CD4-positive, alpha-beta T cell treated with Interleukin-15 for 1 hour (primary cell): ENCODE measurements around the gene PRTG.
"Not testable (repeated sequence)": the region's sequence is repeated elsewhere in the genome, so short reads cannot be mapped to it uniquely, and the experiment has no call there.

Experiments
- DNase-seq: peaks from one replicate; pipeline ENCODE4 v3.0.0-alpha.2; 2020

The PRTG gene

GRCh38 chr15:55698653-55699052 is 44.3 kb downstream of the PRTG start:
- DNase-seq, result no peak

GRCh38 chr15:55696221-55696620 is 46.7 kb downstream of the PRTG start:
- DNase-seq, result no peak

GRCh38 chr15:55695432-55695831 is 47.5 kb downstream of the PRTG start:
- DNase-seq, result no peak

- DNase-seq, result no peak
These were observed 48.3 kb downstream of the PRTG start for GRCh38 chr15:55694652-55695150.

- DNase-seq, result not testable (repeated sequence)
These were observed 49.8 kb downstream of the PRTG start for GRCh38 chr15:55693116-55693515.

GRCh38 chr15:55687792-55688191 is 55.2 kb downstream of the PRTG start:
- no peak for DNase-seq

GRCh38 chr15:55685286-55685685 is 57.7 kb downstream of the PRTG start:
- DNase-seq, result no peak

- DNase-seq, result no peak
These were observed 59.6 kb downstream of the PRTG start for GRCh38 chr15:55683376-55683775.

GRCh38 chr15:55681631-55682030 is 61.3 kb downstream of the PRTG start:
- no peak for DNase-seq

- DNase-seq, result no peak
These were observed 66.4 kb downstream of the PRTG start for GRCh38 chr15:55676507-55676906.

- DNase-seq, result no peak
These were observed 69.7 kb downstream of the PRTG start for GRCh38 chr15:55673287-55673686.

- no peak for DNase-seq
These were observed 73.7 kb downstream of the PRTG start for GRCh38 chr15:55669270-55669669.

- DNase-seq, result no peak
These were observed 77.2 kb downstream of the PRTG start for GRCh38 chr15:55665605-55666227.

- no peak for DNase-seq
These were observed 81.5 kb downstream of the PRTG start for GRCh38 chr15:55661428-55661827.

- DNase-seq, result no peak
These were observed 82.8 kb downstream of the PRTG start for GRCh38 chr15:55660153-55660552.

GRCh38 chr15:55659481-55659880 is 83.5 kb downstream of the PRTG start:
- DNase-seq, result no peak

- DNase-seq, result no peak
These were observed 84.1 kb downstream of the PRTG start for GRCh38 chr15:55658886-55659285.

- DNase-seq, result no peak
These were observed 88.4 kb downstream of the PRTG start for GRCh38 chr15:55654561-55655031.

GRCh38 chr15:55652909-55653495 is 90.0 kb downstream of the PRTG start:
- DNase-seq, result no peak

GRCh38 chr15:55652359-55652758 is 90.6 kb downstream of the PRTG start:
- no peak for DNase-seq

GRCh38 chr15:55649058-55649423 is 93.9 kb downstream of the PRTG start:
- no peak for DNase-seq

GRCh38 chr15:55638764-55639163 is 104.2 kb downstream of the PRTG start:
- DNase-seq, result no peak

- DNase-seq, result no peak
These were observed 105.9 kb downstream of the PRTG start for GRCh38 chr15:55637086-55637485.

GRCh38 chr15:55633731-55634130 is 109.2 kb downstream of the PRTG start:
- no peak for DNase-seq

GRCh38 chr15:55632434-55632833 is 110.5 kb downstream of the PRTG start:
- DNase-seq, result no peak
